Fibroblast of lung (primary cell): ENCODE data around the gene PRPF6. TPM values are rescaled to one million over a fixed set of nuclear protein-coding genes. Genes with fewer than 3 reads are reported as not detected.

Experiments
- DNase-seq, 2 donors: peaks; one replicate each; pipeline versions ENCODE4 v3.0.0 to v3.0.0-alpha.2; 2010; ENCODE audit warnings: low read depth in 2 of 2
- H2AFZ ChIP-seq: 2 replicates; pipeline ENCODE4 v1.5.1; 2012; ENCODE audit warnings: low read length, control low read depth, inconsistent platforms
- H3K27ac ChIP-seq: 2 replicates; pipeline ENCODE4 v1.5.1; 2011; ENCODE audit warnings: low read length, control low read depth; ENCODE audit not compliant: insufficient read depth
- H3K27me3 ChIP-seq: 2 replicates; pipeline ENCODE4 v1.5.1; 2011; ENCODE audit warnings: mild to moderate bottlenecking, low read length; ENCODE audit not compliant: control insufficient read depth, insufficient read depth
- H3K36me3 ChIP-seq: 2 replicates; pipeline ENCODE4 v1.5.1; 2011; ENCODE audit warnings: low read length; ENCODE audit not compliant: control insufficient read depth, insufficient read depth
- H3K4me1 ChIP-seq: 2 replicates; pipeline ENCODE4 v1.5.1; 2011; ENCODE audit warnings: low read length; ENCODE audit not compliant: control insufficient read depth, insufficient read depth; ENCODE audit errors: extremely low read depth
- H3K4me2 ChIP-seq: 2 replicates; pipeline ENCODE4 v1.5.1; 2011; ENCODE audit warnings: low read length, control low read depth; ENCODE audit not compliant: insufficient read depth; ENCODE audit errors: extremely low read depth
- H3K4me3 ChIP-seq, 4 experiments: fragments of 200-600 bp in 1 of 4; sonication (generic) in 1 of 4; replicated peaks in 1 of 4; 2 replicates each; pipeline ENCODE4 v1.5.1; 2011 to 2016; ENCODE audit warnings: low read length in 4 of 4, low read depth in 3 of 4, mild to moderate bottlenecking in 3 of 4, control low read depth in 2 of 4, inconsistent platforms in 1 of 4, mixed read lengths in 1 of 4; ENCODE audit not compliant: insufficient read depth in 1 of 4; ENCODE audit errors: control extremely low read depth in 1 of 4
- H3K79me2 ChIP-seq: 2 replicates; pipeline ENCODE4 v1.5.1; 2012; ENCODE audit warnings: mild to moderate bottlenecking, low read length, inconsistent platforms; ENCODE audit not compliant: control insufficient read depth, insufficient read depth
- H3K9ac ChIP-seq: 2 replicates; pipeline ENCODE4 v1.5.1; 2011; ENCODE audit warnings: mild to moderate bottlenecking, low read length, control low read depth; ENCODE audit not compliant: insufficient read depth
- H3K9me3 ChIP-seq: 2 replicates; pipeline ENCODE4 v1.5.1; 2012; ENCODE audit warnings: low read depth, low read length; ENCODE audit not compliant: control insufficient read depth, insufficient read depth
- H4K20me1 ChIP-seq: 2 replicates; pipeline ENCODE4 v1.5.1; 2011; ENCODE audit warnings: low read length; ENCODE audit not compliant: control insufficient read depth, insufficient read depth; ENCODE audit errors: extremely low read depth
- CTCF ChIP-seq, 2 donors: IDR thresholded peaks in 1 of 2; conservative IDR thresholded peaks in 1 of 2; 1 replicate in 1 of 2; 2 replicates in 1 of 2; pipeline ENCODE4 v1.5.1; 2011 to 2012; ENCODE audit warnings: low read length in 2 of 2, control low read depth in 1 of 2, inconsistent platforms in 1 of 2, low read depth in 1 of 2, mild to moderate bottlenecking in 1 of 2
- EZH2 ChIP-seq: IDR thresholded peaks from 2 replicates; pipeline ENCODE4 v1.5.1; 2012; ENCODE audit warnings: low read length, control low read depth, mild to moderate bottlenecking; ENCODE audit errors: missing control alignments
- polyA plus RNA-seq, 2 donors: library from polyadenylated mRNA; depleted of rRNA in 1 of 2; stranded (reverse) in 1 of 2; unstranded in 1 of 2; fragments of >200 nt; gene quantifications; 2 replicates each; pipeline ENCODE4 v1.2.1, GENCODE V29; 2011 to 2012; ENCODE audit warnings: missing spikeins in 1 of 2
- total RNA-seq: library from RNA; depleted of rRNA; stranded (reverse); fragments of >200 nt; gene quantifications from 2 replicates; pipeline ENCODE4 v1.2.1, GENCODE V29; 2014

PRPF6 gene
- total and polyA plus RNA-seq, 2 donors (not counting 1 experiment from before 2014, with no cell fraction given): 28.2 to 52.0 TPM

- peaks cover 1% of the 10 kb centered on the region for H3K36me3 ChIP-seq
- TF ChIP-seq CTCF (conservative IDR thresholded peaks at IDR 0.05 in 1 of 2, IDR thresholded peaks at IDR 0.05 in 1 of 2; ENCODE audit: low read depth in 1 of 2, low read length in 2 of 2) (no peak), EZH2 (no peak)
- no peak overlapping the region for H2AFZ ChIP-seq
- no peaks in the 10 kb centered on the region for H3K4me1 ChIP-seq
- no peak overlapping the region for H3K4me2 ChIP-seq
- no peaks in the 10 kb centered on the region for H3K79me2 ChIP-seq
- no peaks in the 10 kb centered on the region for H4K20me1 ChIP-seq
- no peak overlapping the region for H3K9ac ChIP-seq
- no peak for DNase-seq
- no peak overlapping the region for H3K4me3 ChIP-seq
- no peaks in the 10 kb centered on the region for H3K9me3 ChIP-seq
- no peak overlapping the region for H3K27ac ChIP-seq
- no peaks in the 10 kb centered on the region for H3K27me3 ChIP-seq
Measured at GRCh38 chr20:64071341-64072332, 90.7 kb downstream of the PRPF6 start.

DNA sequence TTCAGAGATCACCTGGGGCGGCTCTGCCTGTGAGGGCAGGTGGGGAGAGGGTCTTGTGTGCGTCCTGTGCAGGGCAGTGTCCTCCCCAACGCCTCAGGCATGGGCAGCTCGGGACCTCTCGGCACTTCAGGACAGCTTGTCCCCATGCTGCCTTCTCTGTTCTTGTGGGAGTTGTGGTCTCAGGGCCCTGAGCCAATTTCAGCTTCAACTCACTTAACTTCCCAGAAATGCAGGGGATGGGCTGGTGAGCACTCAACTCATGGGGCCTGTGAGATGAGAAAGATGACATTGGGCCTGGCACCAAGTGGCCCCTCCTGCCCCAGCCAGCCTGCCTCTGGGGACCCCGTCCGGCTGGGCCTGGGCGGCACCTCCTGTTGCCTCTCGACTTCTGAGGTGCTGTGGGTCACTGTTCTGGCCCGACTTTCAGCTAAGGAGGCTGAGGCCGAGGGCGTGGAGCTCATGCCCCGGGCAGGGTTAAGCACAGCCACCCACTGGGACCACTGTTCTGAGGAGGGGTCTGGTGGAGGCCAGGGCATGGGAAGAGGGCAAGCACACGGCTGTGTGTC lies 91.6 kb downstream of the PRPF6 start:
- H3K27me3 ChIP-seq: no peaks in the 10 kb centered on the region
- no peaks in the 10 kb centered on the region for H3K79me2 ChIP-seq
- no peaks in the 10 kb centered on the region for H4K20me1 ChIP-seq
- TF ChIP-seq CTCF (conservative IDR thresholded peaks at IDR 0.05 in 1 of 2, IDR thresholded peaks at IDR 0.05 in 1 of 2; ENCODE audit: low read depth in 1 of 2, low read length in 2 of 2) (no peak), EZH2 (no peak)
- no peak overlapping the region for H3K27ac ChIP-seq
- DNase-seq: no peak
- no peaks in the 10 kb centered on the region for H3K9me3 ChIP-seq
- H3K4me1 ChIP-seq: no peaks in the 10 kb centered on the region
- H3K36me3 ChIP-seq: peaks cover 1% of the 10 kb centered on the region
- H3K9ac ChIP-seq: no peak overlapping the region
- no peak overlapping the region for H2AFZ ChIP-seq
- no peak overlapping the region for H3K4me2 ChIP-seq
- no peak overlapping the region for H3K4me3 ChIP-seq

DNA sequence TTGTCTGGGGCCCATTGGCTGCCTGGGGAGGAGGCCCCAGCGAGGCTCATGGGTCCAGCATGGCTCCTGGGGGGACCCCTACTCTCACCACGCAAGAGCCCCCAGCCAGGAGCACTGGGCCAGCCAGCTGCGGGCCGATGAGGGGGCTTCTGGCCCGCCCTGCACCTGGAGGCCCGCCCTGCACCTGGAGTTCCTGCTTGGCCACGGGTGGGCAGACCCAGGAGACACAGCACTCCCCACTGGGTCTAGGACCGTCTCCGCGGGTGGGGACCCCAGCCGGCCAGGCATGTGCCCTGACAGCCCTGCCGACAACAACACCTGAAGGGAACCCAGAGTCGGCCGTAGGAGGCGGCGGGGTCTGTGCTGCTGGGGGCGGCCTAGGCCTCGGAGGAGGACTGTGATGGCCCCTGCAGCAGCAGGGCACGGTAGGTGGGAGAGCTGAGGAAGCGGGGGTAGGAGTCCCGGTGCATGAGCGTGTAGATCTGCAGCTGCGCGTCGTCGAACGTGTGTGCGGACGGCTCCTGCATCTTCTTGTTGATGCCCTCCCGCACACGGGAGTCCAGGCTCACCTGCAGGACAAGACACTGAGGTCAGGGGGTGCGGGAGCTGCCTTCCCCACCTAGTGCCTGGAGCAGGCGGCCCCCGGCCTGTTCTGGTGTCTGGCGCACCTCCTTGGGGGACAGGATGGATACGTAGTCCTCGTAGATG lies 92.7 kb downstream of the PRPF6 start:
- no peak overlapping the region for H3K9ac ChIP-seq
- DNase-seq: no peak
- H3K36me3 ChIP-seq: peaks cover 1% of the 10 kb centered on the region
- no peak overlapping the region for H3K27ac ChIP-seq
- no peaks in the 10 kb centered on the region for H3K79me2 ChIP-seq
- peaks cover 4% of the 10 kb centered on the region for H3K4me1 ChIP-seq
- H3K9me3 ChIP-seq: no peaks in the 10 kb centered on the region
- H3K4me3 ChIP-seq: no peak overlapping the region
- no peak overlapping the region for H3K4me2 ChIP-seq
- no peaks in the 10 kb centered on the region for H4K20me1 ChIP-seq
- no peaks in the 10 kb centered on the region for H3K27me3 ChIP-seq
- no peak for TF ChIP-seq EZH2
- TF ChIP-seq CTCF (conservative IDR thresholded peaks at IDR 0.05 in 1 of 2, IDR thresholded peaks at IDR 0.05 in 1 of 2; ENCODE audit: low read depth in 1 of 2, low read length in 2 of 2): no peak
- no peak overlapping the region for H2AFZ ChIP-seq
